Heart right ventricle (tissue), 16 donors: Measurements from ENCODE around the gene ARHGAP22. TPM values are rescaled to one million over a fixed set of nuclear protein-coding genes. Genes with fewer than 3 reads are reported as not detected.
A peak's percentile ranks its signal among the peaks of the same experiment; 100 is the strongest.

Experiments
- ATAC-seq, 8 donors: fragments of 200-7000 bp; cut with Tn5 transposase; one replicate each; pipeline ENCODE4 v1.9.1; 2020; ENCODE audit warnings: mild to moderate bottlenecking in 8 of 8, moderate library complexity in 8 of 8, moderate number of reproducible peaks in 1 of 8
- DNase-seq, 2 donors: peaks; one replicate each; pipeline ENCODE4 v3.0.0-alpha.2; 2020
- H3K27ac ChIP-seq, 10 donors: fragments of 200-600 bp; sonication (generic) in 2 of 10; one replicate each; pipeline versions ENCODE4 v1.5.0 to v1.8.0; 2020 to 2022; ENCODE audit warnings: mild to moderate bottlenecking in 3 of 10
- H3K27me3 ChIP-seq, 7 donors: fragments of 200-600 bp; one replicate each; pipeline ENCODE4 v1.8.0; 2021 to 2022; ENCODE audit warnings: mild to moderate bottlenecking in 2 of 7
- H3K36me3 ChIP-seq, 9 donors: fragments of 200-600 bp; sonication (generic) in 1 of 9; one replicate each; pipeline versions ENCODE4 v1.5.0 to v1.8.0; 2020 to 2022; ENCODE audit warnings: mild to moderate bottlenecking in 2 of 9
- H3K4me1 ChIP-seq, 9 donors: fragments of 200-600 bp; sonication (generic) in 1 of 9; one replicate each; pipeline versions ENCODE4 v1.5.0 to v1.8.0; 2020 to 2022; ENCODE audit warnings: mild to moderate bottlenecking in 4 of 9
- H3K4me3 ChIP-seq, 10 donors: fragments of 200-600 bp; sonication (generic) in 2 of 10; one replicate each; pipeline versions ENCODE4 v1.5.0 to v1.8.0; 2020 to 2022; ENCODE audit warnings: mild to moderate bottlenecking in 7 of 10, moderate library complexity in 2 of 10
- H3K9me3 ChIP-seq, 11 donors: fragments of 200-600 bp in 10 of 11; sonication (generic) in 2 of 11; one replicate each; pipeline versions ENCODE4 v1.5.0 to v1.8.0; 2013 to 2022; ENCODE audit warnings: mild to moderate bottlenecking in 2 of 11, control low read depth in 1 of 11, moderate library complexity in 1 of 11
- WGBS, 2 donors: extraction: QIAGEN DNeasy Blood & Tissue Kit; methylation state at CpG; one replicate each; pipeline ENCODE4 v1.1.7; 2013; ENCODE audit warnings: inconsistent platforms in 1 of 2; 5-methylcytosine and 5-hydroxymethylcytosine counted together
- intact Hi-C, 10 donors: fragments of 100-400 bp; cut with DNase I; formaldehyde crosslinking; loops; one replicate each; pipeline versions ENCODE4 v1.11.1 to v1.14.2; 2022
- polyA plus RNA-seq, 2 donors: library from polyadenylated mRNA; stranded (reverse); fragments of 200-250 nt; gene quantifications; one replicate each; pipeline ENCODE4 v1.2.3, GENCODE V29; 2013
- total RNA-seq, 10 donors: library from RNA; stranded (reverse); fragmentation: NEBNext Ultra II Directional in 3 of 10; extraction: Animal tissue kit (Norgen Biotek cat#: 25700) in 3 of 10; gene quantifications; one replicate each; pipeline versions ENCODE4 v1.2.1 to v1.2.4, GENCODE V29; 2021 to 2023
- TF ChIP-seq, protein P1 (sequence below), 9 donors: fragments of 200-600 bp; sonication (generic) in 2 of 9; IDR thresholded peaks; one replicate each; pipeline versions ENCODE4 v1.5.0 to v1.8.0; 2021 to 2022; ENCODE audit warnings: antibody characterized with exemption in 9 of 9, mild to moderate bottlenecking in 5 of 9, moderate library complexity in 1 of 9
- donor health status: Arrhythmogenic right ventricular cardiomyopathy.
- donor health status: ischemic (EF 13 %, LVEDD 7.1; RV severe dilation, severe dysfunction).
- donor health status: healthy with polysubstance abuse.
- donor health status: DM: no; HTN: yes; CAD: no.
- donor health status: DM: no; HTN: no; CAD: no.
- donor health status: ischemic (EF 25% LVEDD 6.9; RV normal size, moderate dysfunction).
- donor health status: ischemic (EF 25% LVEDD 5.7; RV mildly dilated, moderate dysfunction).
- donor health status: healthy.
- donor health status: DM: yes; HTN: yes; CAD: no.
- donor health status: Ischemic cardiomyopathy.
- donor health status: ischemic (EF 35%, LVEDD 5.7; RV mildly dilated, moderate dysfunction).
- donor health status: nonischemic (EF 11% LVEDD 7.7; RV severe dilation, severe dysfunction).
- donor health status: DM: yes; HTN: yes; CAD: no.
- donor health status: PGD.
- donor health status: ischemic (EF 29% LVEDD 5.4; RV normal size, mild dysfunction).
- donor health status: nonischemic (EF 23%, LVEDD 6.1; RV moderate dilation, normal function).

Gene ARHGAP22
- total and polyA plus RNA-seq, 12 donors: 1.5 to 9.3 (median 2.8) TPM

GRCh38 chr10:48454302-48455054 lies 150.4 kb downstream of the ARHGAP22 start:
- DNase-seq: peak in 1 of 2 donors; percentile 2
- 58 to 70% methylated on average over 12 of the region's 12 CpGs for WGBS, 2 donors
- intact Hi-C loops: no loop called here
- Histone ChIP-seq H3K4me3 (no peak overlapping the region), H3K27me3 (no peaks in the 10 kb centered on the region), H3K36me3 (peaks cover 0 to 28% (median 0%) of the 10 kb centered on the region in 9 donors), H3K27ac (no peak overlapping the region), H3K4me1 (peaks cover 0 to 15% (median 5%) of the 10 kb centered on the region in 9 donors), H3K9me3 (no peaks in the 10 kb centered on the region)
- no peak for ATAC-seq
- TF ChIP-seq, protein P1, sequence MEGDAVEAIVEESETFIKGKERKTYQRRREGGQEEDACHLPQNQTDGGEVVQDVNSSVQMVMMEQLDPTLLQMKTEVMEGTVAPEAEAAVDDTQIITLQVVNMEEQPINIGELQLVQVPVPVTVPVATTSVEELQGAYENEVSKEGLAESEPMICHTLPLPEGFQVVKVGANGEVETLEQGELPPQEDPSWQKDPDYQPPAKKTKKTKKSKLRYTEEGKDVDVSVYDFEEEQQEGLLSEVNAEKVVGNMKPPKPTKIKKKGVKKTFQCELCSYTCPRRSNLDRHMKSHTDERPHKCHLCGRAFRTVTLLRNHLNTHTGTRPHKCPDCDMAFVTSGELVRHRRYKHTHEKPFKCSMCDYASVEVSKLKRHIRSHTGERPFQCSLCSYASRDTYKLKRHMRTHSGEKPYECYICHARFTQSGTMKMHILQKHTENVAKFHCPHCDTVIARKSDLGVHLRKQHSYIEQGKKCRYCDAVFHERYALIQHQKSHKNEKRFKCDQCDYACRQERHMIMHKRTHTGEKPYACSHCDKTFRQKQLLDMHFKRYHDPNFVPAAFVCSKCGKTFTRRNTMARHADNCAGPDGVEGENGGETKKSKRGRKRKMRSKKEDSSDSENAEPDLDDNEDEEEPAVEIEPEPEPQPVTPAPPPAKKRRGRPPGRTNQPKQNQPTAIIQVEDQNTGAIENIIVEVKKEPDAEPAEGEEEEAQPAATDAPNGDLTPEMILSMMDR (IDR thresholded peaks at IDR 0.05): no peak

DNA sequence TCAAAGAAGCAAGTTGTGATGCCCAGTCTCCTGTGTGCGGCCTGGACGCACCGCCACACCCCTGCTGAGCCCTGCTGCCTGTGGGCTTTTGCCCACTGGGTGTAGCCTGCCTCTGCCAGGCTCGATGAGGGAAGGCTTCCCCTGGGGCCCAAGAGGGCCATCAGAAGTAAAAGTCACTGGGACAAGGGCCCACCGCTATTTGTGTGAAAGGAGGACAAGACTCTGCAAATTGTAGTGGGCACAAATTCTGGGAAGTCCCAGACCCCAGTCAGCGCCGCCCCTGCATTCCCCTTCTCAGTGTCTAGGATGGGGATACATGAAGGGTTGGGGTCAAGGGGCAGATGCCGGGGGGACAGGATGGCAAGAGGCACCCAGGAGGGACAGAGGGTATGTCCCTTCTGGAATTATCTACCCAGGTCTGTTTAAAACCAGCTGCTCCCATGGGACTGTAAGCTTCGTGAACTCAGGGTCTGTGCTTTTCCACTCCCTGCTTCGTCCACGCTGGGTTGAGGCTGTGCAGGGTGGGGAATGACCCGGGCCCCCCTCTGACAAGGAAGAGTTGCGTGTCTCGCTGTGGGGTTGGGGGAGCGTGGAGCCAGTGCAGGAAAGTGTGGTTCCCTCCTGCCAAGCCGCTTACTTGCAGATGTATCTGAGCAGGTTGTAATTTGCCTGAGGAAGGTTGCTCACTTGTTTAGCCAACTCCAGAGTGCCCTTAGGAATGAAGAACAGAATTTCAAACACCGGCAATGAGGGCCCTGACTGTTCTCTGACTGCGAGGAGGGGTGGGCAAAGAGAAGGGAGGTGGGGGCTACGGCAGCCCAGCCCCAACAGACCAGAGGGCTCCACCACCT lies 151.2 kb downstream of the ARHGAP22 start:
- intact Hi-C loops: no loop called here
- 90 to 91% methylated on average over 19 of the region's 19 CpGs for WGBS, 2 donors

DNA sequence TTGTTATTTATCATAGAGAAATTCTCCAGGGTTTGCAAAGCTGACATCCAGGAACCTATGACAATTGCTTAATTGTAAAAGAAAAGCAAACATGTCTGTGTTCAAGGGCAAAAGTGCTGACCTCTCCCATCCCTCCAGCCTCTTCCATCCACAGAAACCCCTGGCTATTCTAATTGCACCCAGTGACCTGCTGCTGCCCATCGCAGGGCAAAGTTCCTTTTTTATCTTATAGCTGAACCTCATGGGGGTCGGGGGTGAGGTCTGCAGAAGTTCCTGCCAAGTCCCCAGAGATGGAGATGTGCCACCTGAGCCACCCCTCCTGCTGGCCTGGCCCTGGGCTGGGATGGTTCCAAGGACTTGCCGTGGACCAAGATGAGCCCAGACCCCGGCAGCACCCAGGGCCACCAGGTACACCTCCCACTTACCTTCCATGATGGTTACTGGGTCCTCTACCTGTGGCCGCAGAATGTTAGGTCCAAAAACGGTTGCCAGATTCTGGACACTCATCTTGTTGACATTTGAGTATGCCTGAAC lies 151.9 kb downstream of the ARHGAP22 start:
- Histone ChIP-seq H3K9me3 (no peaks in the 10 kb centered on the region), H3K4me1 (peaks cover 0 to 15% (median 5%) of the 10 kb centered on the region in 9 donors), H3K4me3 (no peak overlapping the region), H3K36me3 (peaks cover 0 to 28% (median 0%) of the 10 kb centered on the region in 9 donors), H3K27me3 (no peaks in the 10 kb centered on the region), H3K27ac (no peak overlapping the region)
- intact Hi-C loops: no loop called here
- TF ChIP-seq, protein P1 (IDR thresholded peaks at IDR 0.05): no peak
- 90 to 92% methylated on average over 6 of the region's 6 CpGs for WGBS, 2 donors
- no peak for ATAC-seq
- no peak for DNase-seq

More for the DNA sequence above, 151.2 kb downstream of the ARHGAP22 start:
- no peaks in the 10 kb centered on the region for H3K9me3 ChIP-seq
- TF ChIP-seq, protein P1 (IDR thresholded peaks at IDR 0.05): no peak
- ATAC-seq (no peak), DNase-seq (no peak)
- H3K27ac ChIP-seq: no peak overlapping the region
- no peaks in the 10 kb centered on the region for H3K27me3 ChIP-seq
- H3K36me3 ChIP-seq: peaks cover 0 to 28% (median 0%) of the 10 kb centered on the region in 9 donors
- no peak overlapping the region for H3K4me3 ChIP-seq
- peaks cover 0 to 15% (median 5%) of the 10 kb centered on the region in 9 donors for H3K4me1 ChIP-seq
